Esophagus squamous epithelium (tissue), 4 donors: ENCODE data around the gene C5AR2.

Experiments
- POLR2A ChIP-seq, 4 donors: fragments of 450-650 bp; IDR thresholded peaks; one replicate each; pipeline ENCODE4 v1.6.1; 2017; ENCODE audit warnings: antibody characterized with exemption in 4 of 4, mild to moderate bottlenecking in 4 of 4, moderate library complexity in 3 of 4
- TF ChIP-seq, protein P1 (sequence below), 6 experiments: fragments of 450-650 bp in 4 of 6; fragments of 200-600 bp in 2 of 6; sonication (generic) in 2 of 6; IDR thresholded peaks; one replicate each; pipeline ENCODE4 v1.5.1; 2016 to 2019; ENCODE audit warnings: antibody characterized with exemption in 6 of 6, mild to moderate bottlenecking in 4 of 6, moderate library complexity in 4 of 6

DNA sequence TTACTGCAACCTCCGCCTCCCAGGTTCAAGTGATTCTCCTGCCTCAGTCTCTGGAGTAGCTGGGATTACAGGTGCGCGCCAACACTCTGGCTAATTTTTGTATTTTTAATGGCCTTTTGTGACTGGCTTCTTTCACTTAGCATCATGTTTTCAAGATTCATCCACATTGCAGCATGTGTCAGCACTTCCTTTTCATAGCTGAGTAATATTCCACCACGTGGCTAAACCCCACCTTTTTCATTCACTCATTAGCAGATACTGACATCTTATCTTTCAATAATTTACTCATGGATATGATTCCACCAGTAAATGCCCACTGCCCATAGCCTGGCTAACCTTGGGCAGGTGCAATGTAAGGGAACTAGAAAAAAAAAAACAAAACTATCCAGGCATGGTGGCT is 15.5 kb upstream of the C5AR2 start:
- TF ChIP-seq, protein P1, sequence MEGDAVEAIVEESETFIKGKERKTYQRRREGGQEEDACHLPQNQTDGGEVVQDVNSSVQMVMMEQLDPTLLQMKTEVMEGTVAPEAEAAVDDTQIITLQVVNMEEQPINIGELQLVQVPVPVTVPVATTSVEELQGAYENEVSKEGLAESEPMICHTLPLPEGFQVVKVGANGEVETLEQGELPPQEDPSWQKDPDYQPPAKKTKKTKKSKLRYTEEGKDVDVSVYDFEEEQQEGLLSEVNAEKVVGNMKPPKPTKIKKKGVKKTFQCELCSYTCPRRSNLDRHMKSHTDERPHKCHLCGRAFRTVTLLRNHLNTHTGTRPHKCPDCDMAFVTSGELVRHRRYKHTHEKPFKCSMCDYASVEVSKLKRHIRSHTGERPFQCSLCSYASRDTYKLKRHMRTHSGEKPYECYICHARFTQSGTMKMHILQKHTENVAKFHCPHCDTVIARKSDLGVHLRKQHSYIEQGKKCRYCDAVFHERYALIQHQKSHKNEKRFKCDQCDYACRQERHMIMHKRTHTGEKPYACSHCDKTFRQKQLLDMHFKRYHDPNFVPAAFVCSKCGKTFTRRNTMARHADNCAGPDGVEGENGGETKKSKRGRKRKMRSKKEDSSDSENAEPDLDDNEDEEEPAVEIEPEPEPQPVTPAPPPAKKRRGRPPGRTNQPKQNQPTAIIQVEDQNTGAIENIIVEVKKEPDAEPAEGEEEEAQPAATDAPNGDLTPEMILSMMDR (IDR thresholded peaks at IDR 0.05) = no peak
- no peak for TF ChIP-seq POLR2A (IDR thresholded peaks at IDR 0.05)
